ENCODE measurements around the gene CREB5. TPM values are rescaled to one million over a fixed set of nuclear protein-coding genes. Genes with fewer than 3 reads are reported as not detected.

The CREB5 gene
- total and polyA plus RNA-seq, 2 experiments from 2014 or later = 2.4 to 4.4 TPM

DNA sequence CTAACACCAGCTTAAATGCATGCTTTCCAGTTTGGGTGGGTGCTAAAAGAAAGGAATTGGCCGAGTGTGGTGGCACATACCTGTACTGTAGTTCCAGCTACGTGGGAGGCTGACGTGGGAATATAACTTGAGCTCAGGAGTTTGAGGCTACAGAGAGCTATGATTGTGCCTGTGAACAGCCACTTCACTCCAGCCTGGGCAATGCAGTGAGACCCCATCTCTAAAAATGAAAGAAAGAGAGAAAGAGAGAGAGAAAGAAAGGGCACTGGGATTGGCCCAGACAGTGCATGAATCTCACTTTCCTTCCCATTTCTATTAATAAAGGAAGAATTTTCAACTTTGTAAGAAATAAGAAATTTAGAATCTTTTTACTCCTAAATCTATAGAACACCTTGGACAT, 265.4 kb downstream of the CREB5 start:
- DNase-seq (ENCODE audit: low spot score) (no peak), ATAC-seq (no peak)
- no peak overlapping the region for H3K4me3 ChIP-seq
- H3K4me1 ChIP-seq (ENCODE audit: insufficient read depth) = peaks cover 45% of the 10 kb centered on the region
- no peak for TF ChIP-seq POLR2AphosphoS5 (IDR thresholded peaks at IDR 0.05; ENCODE audit: low read depth)
- TF ChIP-seq STAT1 (IDR thresholded peaks at IDR 0.05; ENCODE audit: unreplicated experiment) = no peak
- TF ChIP-seq EZH2phosphoT487 (IDR thresholded peaks at IDR 0.05; ENCODE audit: unreplicated experiment) = no peak
- TF ChIP-seq ZNF462 (CRISPR knock-in tag; IDR thresholded peaks at IDR 0.05) = no peak
- TF ChIP-seq, protein P1, sequence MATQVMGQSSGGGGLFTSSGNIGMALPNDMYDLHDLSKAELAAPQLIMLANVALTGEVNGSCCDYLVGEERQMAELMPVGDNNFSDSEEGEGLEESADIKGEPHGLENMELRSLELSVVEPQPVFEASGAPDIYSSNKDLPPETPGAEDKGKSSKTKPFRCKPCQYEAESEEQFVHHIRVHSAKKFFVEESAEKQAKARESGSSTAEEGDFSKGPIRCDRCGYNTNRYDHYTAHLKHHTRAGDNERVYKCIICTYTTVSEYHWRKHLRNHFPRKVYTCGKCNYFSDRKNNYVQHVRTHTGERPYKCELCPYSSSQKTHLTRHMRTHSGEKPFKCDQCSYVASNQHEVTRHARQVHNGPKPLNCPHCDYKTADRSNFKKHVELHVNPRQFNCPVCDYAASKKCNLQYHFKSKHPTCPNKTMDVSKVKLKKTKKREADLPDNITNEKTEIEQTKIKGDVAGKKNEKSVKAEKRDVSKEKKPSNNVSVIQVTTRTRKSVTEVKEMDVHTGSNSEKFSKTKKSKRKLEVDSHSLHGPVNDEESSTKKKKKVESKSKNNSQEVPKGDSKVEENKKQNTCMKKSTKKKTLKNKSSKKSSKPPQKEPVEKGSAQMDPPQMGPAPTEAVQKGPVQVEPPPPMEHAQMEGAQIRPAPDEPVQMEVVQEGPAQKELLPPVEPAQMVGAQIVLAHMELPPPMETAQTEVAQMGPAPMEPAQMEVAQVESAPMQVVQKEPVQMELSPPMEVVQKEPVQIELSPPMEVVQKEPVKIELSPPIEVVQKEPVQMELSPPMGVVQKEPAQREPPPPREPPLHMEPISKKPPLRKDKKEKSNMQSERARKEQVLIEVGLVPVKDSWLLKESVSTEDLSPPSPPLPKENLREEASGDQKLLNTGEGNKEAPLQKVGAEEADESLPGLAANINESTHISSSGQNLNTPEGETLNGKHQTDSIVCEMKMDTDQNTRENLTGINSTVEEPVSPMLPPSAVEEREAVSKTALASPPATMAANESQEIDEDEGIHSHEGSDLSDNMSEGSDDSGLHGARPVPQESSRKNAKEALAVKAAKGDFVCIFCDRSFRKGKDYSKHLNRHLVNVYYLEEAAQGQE (IDR thresholded peaks at IDR 0.05; ENCODE audit: unreplicated experiment) = no peak
- no peak for TF ChIP-seq JUNB (IDR thresholded peaks at IDR 0.05; ENCODE audit: unreplicated experiment)
- TF ChIP-seq NANOG (IDR thresholded peaks at IDR 0.05; ENCODE audit: borderline replicate concordance) = no peak
- no peak for TF ChIP-seq CREB1 (CRISPR knock-in tag; IDR thresholded peaks at IDR 0.05; ENCODE audit: low read depth)
- no peak for TF ChIP-seq ZNF114 (CRISPR knock-in tag; IDR thresholded peaks at IDR 0.05)
- TF ChIP-seq, protein P2, sequence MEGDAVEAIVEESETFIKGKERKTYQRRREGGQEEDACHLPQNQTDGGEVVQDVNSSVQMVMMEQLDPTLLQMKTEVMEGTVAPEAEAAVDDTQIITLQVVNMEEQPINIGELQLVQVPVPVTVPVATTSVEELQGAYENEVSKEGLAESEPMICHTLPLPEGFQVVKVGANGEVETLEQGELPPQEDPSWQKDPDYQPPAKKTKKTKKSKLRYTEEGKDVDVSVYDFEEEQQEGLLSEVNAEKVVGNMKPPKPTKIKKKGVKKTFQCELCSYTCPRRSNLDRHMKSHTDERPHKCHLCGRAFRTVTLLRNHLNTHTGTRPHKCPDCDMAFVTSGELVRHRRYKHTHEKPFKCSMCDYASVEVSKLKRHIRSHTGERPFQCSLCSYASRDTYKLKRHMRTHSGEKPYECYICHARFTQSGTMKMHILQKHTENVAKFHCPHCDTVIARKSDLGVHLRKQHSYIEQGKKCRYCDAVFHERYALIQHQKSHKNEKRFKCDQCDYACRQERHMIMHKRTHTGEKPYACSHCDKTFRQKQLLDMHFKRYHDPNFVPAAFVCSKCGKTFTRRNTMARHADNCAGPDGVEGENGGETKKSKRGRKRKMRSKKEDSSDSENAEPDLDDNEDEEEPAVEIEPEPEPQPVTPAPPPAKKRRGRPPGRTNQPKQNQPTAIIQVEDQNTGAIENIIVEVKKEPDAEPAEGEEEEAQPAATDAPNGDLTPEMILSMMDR (conservative IDR thresholded peaks at IDR 0.05; ENCODE audit: low read depth in 2 of 2) = no peak
- TF ChIP-seq ZNF331 (CRISPR knock-in tag; IDR thresholded peaks at IDR 0.05; ENCODE audit: low read depth) = no peak
- TF ChIP-seq, protein P3, sequence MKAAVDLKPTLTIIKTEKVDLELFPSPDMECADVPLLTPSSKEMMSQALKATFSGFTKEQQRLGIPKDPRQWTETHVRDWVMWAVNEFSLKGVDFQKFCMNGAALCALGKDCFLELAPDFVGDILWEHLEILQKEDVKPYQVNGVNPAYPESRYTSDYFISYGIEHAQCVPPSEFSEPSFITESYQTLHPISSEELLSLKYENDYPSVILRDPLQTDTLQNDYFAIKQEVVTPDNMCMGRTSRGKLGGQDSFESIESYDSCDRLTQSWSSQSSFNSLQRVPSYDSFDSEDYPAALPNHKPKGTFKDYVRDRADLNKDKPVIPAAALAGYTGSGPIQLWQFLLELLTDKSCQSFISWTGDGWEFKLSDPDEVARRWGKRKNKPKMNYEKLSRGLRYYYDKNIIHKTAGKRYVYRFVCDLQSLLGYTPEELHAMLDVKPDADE (IDR thresholded peaks at IDR 0.05) = no peak
- no peak for TF ChIP-seq EZH2 (IDR thresholded peaks at IDR 0.05; ENCODE audit: low read depth, unreplicated experiment)
- Mint-ChIP-seq H3K4me3 (no peak overlapping the region), H3K27ac (no peak overlapping the region), H3K4me1 (peaks cover 31% of the 10 kb centered on the region), H3K36me3 (ENCODE audit: low read depth) (no peaks in the 10 kb centered on the region), H3K9me3 (no peaks in the 10 kb centered on the region), H3K27me3 (ENCODE audit: insufficient read depth, low read depth, poor library complexity) (peaks cover 5% of the 10 kb centered on the region)
- H3K9me2 ChIP-seq (ENCODE audit: insufficient read depth) = peaks cover 13% of the 10 kb centered on the region; the same call in 1 of the 2 replicates
- H3K79me2 ChIP-seq (replicated peaks; ENCODE audit: insufficient read depth) = no peaks in the 10 kb centered on the region
- H2AFZ ChIP-seq = no peak overlapping the region
- no peaks in the 10 kb centered on the region for H3K36me3 ChIP-seq (ENCODE audit: insufficient read depth)
- H3K27me3 ChIP-seq (ENCODE audit: insufficient read depth) = no peaks in the 10 kb centered on the region
- no peaks in the 10 kb centered on the region for H3F3A ChIP-seq (replicated peaks; ENCODE audit: low read depth)
- no peak overlapping the region for H3K4me2 ChIP-seq
- no peak overlapping the region for H3K27ac ChIP-seq (ENCODE audit: low read depth)
- H4K20me1 ChIP-seq (replicated peaks; ENCODE audit: insufficient read depth) = no peaks in the 10 kb centered on the region
